Tibial artery (tissue), 4 donors: ENCODE measurements around the gene DZANK1.
"Not testable (repeated sequence)": the region's sequence is repeated elsewhere in the genome, so short reads cannot be mapped to it uniquely, and the experiment has no call there.

ENCODE experiments used
- DNase-seq, 2 donors: peaks; one replicate each; pipeline ENCODE4 v3.0.0-alpha.2; 2019
- H3K27ac ChIP-seq, 2 donors: fragments of 200-600 bp; sonication (generic) in 1 of 2; 1 replicate in 1 of 2; 2 replicates in 1 of 2; pipeline ENCODE4 v1.5.1; 2018 to 2019; ENCODE audit warnings: mild to moderate bottlenecking in 1 of 2
- H3K27me3 ChIP-seq, 2 donors: fragments of 200-600 bp; sonication (generic) in 1 of 2; one replicate each; pipeline versions ENCODE4 v1.5.1 to v1.6.0; 2016 to 2019
- H3K36me3 ChIP-seq, 3 donors: fragments of 200-600 bp; sonication (generic) in 2 of 3; one replicate each; pipeline ENCODE4 v1.5.1; 2016 to 2019; ENCODE audit warnings: mild to moderate bottlenecking in 2 of 3
- H3K4me1 ChIP-seq, 4 donors: fragments of 200-600 bp; sonication (generic) in 2 of 4; 1 replicate in 3 of 4; 2 replicates in 1 of 4; pipeline ENCODE4 v1.5.1; 2016 to 2019
- H3K4me3 ChIP-seq, 2 donors: fragments of 200-600 bp; sonication (generic) in 1 of 2; 1 replicate in 1 of 2; 2 replicates in 1 of 2; pipeline ENCODE4 v1.5.1; 2018 to 2019; ENCODE audit warnings: mild to moderate bottlenecking in 2 of 2
- H3K9me3 ChIP-seq, 3 donors: fragments of 200-600 bp; sonication (generic) in 1 of 3; one replicate each; pipeline ENCODE4 v1.5.1; 2016 to 2019
- CTCF ChIP-seq, 2 experiments: fragments of 200-600 bp in 1 of 2; fragments of 450-650 bp in 1 of 2; IDR thresholded peaks; one replicate each; pipeline ENCODE4 v1.5.1; 2017 to 2019; ENCODE audit warnings: antibody characterized with exemption in 2 of 2, mild to moderate bottlenecking in 1 of 2, moderate library complexity in 1 of 2
- intact Hi-C: fragments of 100-400 bp; cut with DNase I; formaldehyde crosslinking; loops from one replicate; pipeline ENCODE4 v1.15.0; 2023; ENCODE audit warnings: low total_unique reads

The DZANK1 gene

GRCh38 chr20:18362916-18363315 is 103.9 kb downstream of the DZANK1 start:
- H3K9me3 ChIP-seq, result no peaks in the 10 kb centered on the region
- no peak for DNase-seq
- no peak for TF ChIP-seq CTCF (IDR thresholded peaks at IDR 0.05)
- H3K4me1 ChIP-seq, result no peaks in the 10 kb centered on the region
- no peak overlapping the region for H3K4me3 ChIP-seq
- no peak overlapping the region for H3K27ac ChIP-seq
- intact Hi-C loops, result no loop called here
- H3K36me3 ChIP-seq, result no peaks in the 10 kb centered on the region
- no peaks in the 10 kb centered on the region for H3K27me3 ChIP-seq

GRCh38 chr20:18361678-18362077 is 105.2 kb downstream of the DZANK1 start:
- intact Hi-C loops, result no loop called here
- no peak overlapping the region for H3K4me3 ChIP-seq
- no peaks in the 10 kb centered on the region for H3K36me3 ChIP-seq
- H3K4me1 ChIP-seq, result no peaks in the 10 kb centered on the region
- no peaks in the 10 kb centered on the region for H3K9me3 ChIP-seq
- TF ChIP-seq CTCF (IDR thresholded peaks at IDR 0.05), result no peak
- H3K27me3 ChIP-seq, result no peaks in the 10 kb centered on the region
- no peak overlapping the region for H3K27ac ChIP-seq
- no peak for DNase-seq

- no peak for TF ChIP-seq CTCF (IDR thresholded peaks at IDR 0.05)
- H3K36me3 ChIP-seq, result no peaks in the 10 kb centered on the region
- H3K4me3 ChIP-seq, result no peak overlapping the region
- H3K4me1 ChIP-seq, result no peaks in the 10 kb centered on the region
- no peaks in the 10 kb centered on the region for H3K9me3 ChIP-seq
- H3K27me3 ChIP-seq, result no peaks in the 10 kb centered on the region
- no peak overlapping the region for H3K27ac ChIP-seq
- no peak for DNase-seq
- intact Hi-C loops, result no loop called here
These were observed 106.2 kb downstream of the DZANK1 start for GRCh38 chr20:18360635-18361034.

GRCh38 chr20:18359854-18360253 is 107.0 kb downstream of the DZANK1 start:
- Histone ChIP-seq H3K9me3 (no peaks in the 10 kb centered on the region), H3K27me3 (no peaks in the 10 kb centered on the region), H3K27ac (no peak overlapping the region), H3K4me1 (no peaks in the 10 kb centered on the region), H3K36me3 (no peaks in the 10 kb centered on the region), H3K4me3 (no peak overlapping the region)
- no peak for TF ChIP-seq CTCF (IDR thresholded peaks at IDR 0.05)
- DNase-seq, result no peak
- intact Hi-C loops, result no loop called here

GRCh38 chr20:18349749-18350148 is 117.1 kb downstream of the DZANK1 start:
- H3K27me3 ChIP-seq, H3K4me1 ChIP-seq, H3K9me3 ChIP-seq, H3K27ac ChIP-seq, H3K36me3 ChIP-seq, DNase-seq, intact Hi-C loops, H3K4me3 ChIP-seq: not testable (repeated sequence)
